ENCODE data around the gene RPA3.

DNA sequence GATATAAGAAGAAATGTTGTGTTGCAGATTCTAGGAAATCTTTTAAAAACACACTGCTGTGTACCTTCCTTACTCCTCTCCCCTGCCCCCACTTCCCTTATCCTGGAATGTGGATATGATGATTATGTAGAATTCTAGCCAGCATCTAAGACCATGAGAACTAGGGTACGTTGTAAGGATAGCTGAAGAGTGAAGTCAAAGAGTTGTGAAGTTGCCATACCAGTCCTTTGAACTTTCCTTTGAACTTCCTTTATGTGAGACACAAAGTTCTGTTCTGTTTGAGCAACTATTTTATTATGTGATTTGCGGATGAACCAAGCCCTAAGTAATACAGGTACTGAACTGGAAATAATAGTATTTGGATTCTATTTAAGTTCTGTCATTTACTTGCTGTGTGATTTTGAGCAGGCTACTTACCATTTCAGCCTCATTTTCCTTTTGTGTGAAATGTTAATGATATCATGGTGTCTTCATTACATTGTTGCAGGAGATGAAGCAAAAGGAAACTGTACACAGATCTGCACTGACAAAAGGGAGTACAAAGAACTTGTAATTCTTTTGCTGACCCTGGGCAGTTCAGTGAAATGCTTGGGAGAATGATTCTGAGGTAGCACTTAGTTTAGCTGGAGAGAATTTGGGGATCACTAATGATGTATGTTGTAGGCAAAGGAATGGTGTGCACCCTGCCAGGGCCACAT, 31.4 kb downstream of the RPA3 start:
- TF ChIP-seq CTCF (conservative IDR thresholded peaks at IDR 0.05) = no peak
- TF ChIP-seq ZFX (IDR thresholded peaks at IDR 0.05) = no peak
